Calu3 (cell line): ENCODE measurements around the gene MATR3. TPM values are rescaled to one million over a fixed set of nuclear protein-coding genes. Genes with fewer than 3 reads are reported as not detected.

Source experiments
- BruUV-seq: library from RNA; stranded (reverse); fragments of 400-500 nt; replicated peaks from 2 replicates; lab custom pipeline; 2021; lab: Mats Ljungman, UMichigan
- CTCF ChIA-PET: fragments of 300-600 bp; sonication (Branson Sonifier 250); formaldehyde crosslinking; loops from one replicate; lab custom pipeline; 2022; ENCODE audit warnings: antibody characterized with exemption; lab: Charles Lee
- DNase-seq: peaks from one replicate; pipeline ENCODE4 v3.0.0; 2022
- H3K27ac Mint-ChIP-seq: one replicate; pipeline ENCODE4 v1.8.0; 2022; ENCODE audit warnings: mixed read lengths; ENCODE audit not compliant: unreplicated experiment
- H3K27me3 Mint-ChIP-seq: one replicate; pipeline ENCODE4 v1.8.0; 2022; ENCODE audit warnings: mixed read lengths; ENCODE audit not compliant: unreplicated experiment
- H3K36me3 Mint-ChIP-seq: one replicate; pipeline ENCODE4 v1.8.0; 2022; ENCODE audit warnings: mild to moderate bottlenecking, moderate library complexity, mixed read lengths; ENCODE audit not compliant: insufficient read depth, unreplicated experiment
- H3K4me1 Mint-ChIP-seq: one replicate; pipeline ENCODE4 v1.8.0; 2022; ENCODE audit warnings: mild to moderate bottlenecking, low read depth, mixed read lengths; ENCODE audit not compliant: unreplicated experiment
- H3K4me3 Mint-ChIP-seq: one replicate; pipeline ENCODE4 v1.8.0; 2022; ENCODE audit warnings: mild to moderate bottlenecking, low read depth, moderate library complexity, mixed read lengths; ENCODE audit not compliant: unreplicated experiment
- H3K9me3 Mint-ChIP-seq: one replicate; pipeline ENCODE4 v1.8.0; 2022; ENCODE audit warnings: low read depth, mixed read lengths; ENCODE audit not compliant: unreplicated experiment
- CTCF ChIP-seq: fragments of 200-600 bp; IDR thresholded peaks from one replicate; pipeline ENCODE4 v1.8.0; 2022; ENCODE audit warnings: antibody characterized with exemption; ENCODE audit not compliant: unreplicated experiment
- intact Hi-C: fragments of 100-400 bp; cut with micrococcal nuclease; formaldehyde crosslinking; loops from one replicate; pipeline ENCODE4 v1.10.0; 2022; ENCODE audit not compliant: unreplicated experiment
- total RNA-seq: library from RNA; stranded (reverse); gene quantifications from 2 replicates; pipeline ENCODE4 v1.2.3, GENCODE V29; 2022

MATR3 gene
- total RNA-seq, 1 experiment from 2014 or later: 230 TPM

GRCh38 chr5:139312075-139312474 lies 18.5 kb downstream of the MATR3 start:
- Mint-ChIP-seq H3K9me3 (no peaks in the 10 kb centered on the region), H3K27me3 (no peaks in the 10 kb centered on the region), H3K4me3 (no peak overlapping the region), H3K27ac (no peak overlapping the region), H3K36me3 (peaks cover 35% of the 10 kb centered on the region), H3K4me1 (peaks cover 46% of the 10 kb centered on the region)
- no TSS peak for BruUV-seq
- no peak for TF ChIP-seq CTCF
- CTCF ChIA-PET: interaction anchor here (1.2 to 1.7 kb wide), 3 partner anchors 8 to 30 kb away, joined by 3 to 8 read pairs (median 5); partner anchors contain the start of gene PAIP2
- DNase-seq: no peak
- intact Hi-C loops: no loop called here

GRCh38 chr5:139314276-139314675 lies 20.7 kb downstream of the MATR3 start:
- CTCF ChIA-PET: no interaction called here
- intact Hi-C loops: no loop called here
- BruUV-seq: no TSS peak
- H3K27ac Mint-ChIP-seq: no peak overlapping the region
- no peak overlapping the region for H3K4me3 Mint-ChIP-seq
- no peak for TF ChIP-seq CTCF
- H3K36me3 Mint-ChIP-seq: peaks cover 50% of the 10 kb centered on the region
- H3K9me3 Mint-ChIP-seq: no peaks in the 10 kb centered on the region
- DNase-seq: no peak
- H3K27me3 Mint-ChIP-seq: no peaks in the 10 kb centered on the region
- peaks cover 26% of the 10 kb centered on the region for H3K4me1 Mint-ChIP-seq

- Mint-ChIP-seq H3K27ac (no peak overlapping the region), H3K4me1 (peaks cover 22% of the 10 kb centered on the region), H3K36me3 (peaks cover 57% of the 10 kb centered on the region), H3K27me3 (no peaks in the 10 kb centered on the region), H3K9me3 (no peaks in the 10 kb centered on the region), H3K4me3 (no peak overlapping the region)
- intact Hi-C loops: no loop called here
- no peak for DNase-seq
- CTCF ChIA-PET: no interaction called here
- no peak for TF ChIP-seq CTCF
- no TSS peak for BruUV-seq
Measured at GRCh38 chr5:139315056-139315615, 21.6 kb downstream of the MATR3 start.

GRCh38 chr5:139335811-139336210 lies 42.3 kb downstream of the MATR3 start:
- CTCF ChIA-PET: no interaction called here
- no peak for DNase-seq
- Mint-ChIP-seq H3K9me3 (no peaks in the 10 kb centered on the region), H3K36me3 (peaks cover 71% of the 10 kb centered on the region), H3K4me3 (no peak overlapping the region), H3K27ac (no peak overlapping the region), H3K27me3 (no peaks in the 10 kb centered on the region), H3K4me1 (no peaks in the 10 kb centered on the region)
- intact Hi-C loops: no loop called here
- no TSS peak for BruUV-seq
- TF ChIP-seq CTCF: no peak
